Measurements from ENCODE around the gene KCNAB1. TPM values are rescaled to one million over a fixed set of nuclear protein-coding genes. Genes with fewer than 3 reads are reported as not detected.
"Not testable (repeated sequence)": the region's sequence is repeated elsewhere in the genome, so short reads cannot be mapped to it uniquely, and the experiment has no call there.

Gene KCNAB1
- total and polyA plus RNA-seq, 2 donors (not counting 1 experiment from before 2014, with no cell fraction given): 0.03 to 0.33 TPM

- Histone ChIP-seq H4K20me1 (ENCODE audit: control insufficient read depth, extremely low read depth, insufficient read depth, low read length) (no peaks in the 10 kb centered on the region), H3K27ac (ENCODE audit: insufficient read depth, low read length) (no peak overlapping the region), H3K36me3 (ENCODE audit: control insufficient read depth, insufficient read depth, low read length) (no peaks in the 10 kb centered on the region), H3K27me3 (ENCODE audit: control insufficient read depth, insufficient read depth, low read length) (no peaks in the 10 kb centered on the region), H2AFZ (ENCODE audit: low read length) (no peak overlapping the region), H3K4me2 (ENCODE audit: extremely low read depth, insufficient read depth, low read length) (no peak overlapping the region), H3K4me3 (replicated peaks in 1 of 4; ENCODE audit: control extremely low read depth in 1 of 4, insufficient read depth in 1 of 4, low read depth in 3 of 4, low read length in 4 of 4) (no peak overlapping the region), H3K4me1 (ENCODE audit: control insufficient read depth, extremely low read depth, insufficient read depth, low read length) (no peaks in the 10 kb centered on the region), H3K9ac (ENCODE audit: insufficient read depth, low read length) (no peak overlapping the region), H3K79me2 (ENCODE audit: control insufficient read depth, insufficient read depth, low read length) (no peaks in the 10 kb centered on the region), H3K9me3 (ENCODE audit: control insufficient read depth, insufficient read depth, low read depth, low read length) (no peaks in the 10 kb centered on the region)
- DNase-seq (ENCODE audit: low read depth in 2 of 2): no peak
- no peak for TF ChIP-seq EZH2 (IDR thresholded peaks at IDR 0.05; ENCODE audit: low read length, missing control alignments)
- no peak for TF ChIP-seq CTCF (conservative IDR thresholded peaks at IDR 0.05 in 1 of 2, IDR thresholded peaks at IDR 0.05 in 1 of 2; ENCODE audit: low read depth in 1 of 2, low read length in 2 of 2)
These were observed 30.3 kb upstream of the KCNAB1 start for GRCh38 chr3:156090126-156090525.

- Histone ChIP-seq H3K4me3 (replicated peaks in 1 of 4; ENCODE audit: control extremely low read depth in 1 of 4, insufficient read depth in 1 of 4, low read depth in 3 of 4, low read length in 4 of 4) (no peak overlapping the region), H3K27me3 (ENCODE audit: control insufficient read depth, insufficient read depth, low read length) (no peaks in the 10 kb centered on the region), H3K36me3 (ENCODE audit: control insufficient read depth, insufficient read depth, low read length) (no peaks in the 10 kb centered on the region), H3K9ac (ENCODE audit: insufficient read depth, low read length) (no peak overlapping the region), H4K20me1 (ENCODE audit: control insufficient read depth, extremely low read depth, insufficient read depth, low read length) (no peaks in the 10 kb centered on the region), H3K4me2 (ENCODE audit: extremely low read depth, insufficient read depth, low read length) (no peak overlapping the region), H3K4me1 (ENCODE audit: control insufficient read depth, extremely low read depth, insufficient read depth, low read length) (no peaks in the 10 kb centered on the region), H2AFZ (ENCODE audit: low read length) (no peak overlapping the region), H3K79me2 (ENCODE audit: control insufficient read depth, insufficient read depth, low read length) (no peaks in the 10 kb centered on the region), H3K9me3 (ENCODE audit: control insufficient read depth, insufficient read depth, low read depth, low read length) (no peaks in the 10 kb centered on the region), H3K27ac (ENCODE audit: insufficient read depth, low read length) (no peak overlapping the region)
- no peak for DNase-seq (ENCODE audit: low read depth in 2 of 2)
- TF ChIP-seq CTCF (conservative IDR thresholded peaks at IDR 0.05 in 1 of 2, IDR thresholded peaks at IDR 0.05 in 1 of 2; ENCODE audit: low read depth in 1 of 2, low read length in 2 of 2) (no peak), EZH2 (IDR thresholded peaks at IDR 0.05; ENCODE audit: low read length, missing control alignments) (no peak)
These were observed 26.4 kb upstream of the KCNAB1 start for GRCh38 chr3:156093964-156094363.

GRCh38 chr3:156094391-156094790 is 26.0 kb upstream of the KCNAB1 start:
- H3K27me3 ChIP-seq (ENCODE audit: control insufficient read depth, insufficient read depth, low read length): no peaks in the 10 kb centered on the region
- no peaks in the 10 kb centered on the region for H4K20me1 ChIP-seq (ENCODE audit: control insufficient read depth, extremely low read depth, insufficient read depth, low read length)
- TF ChIP-seq EZH2 (IDR thresholded peaks at IDR 0.05; ENCODE audit: low read length, missing control alignments) (no peak), CTCF (conservative IDR thresholded peaks at IDR 0.05 in 1 of 2, IDR thresholded peaks at IDR 0.05 in 1 of 2; ENCODE audit: low read depth in 1 of 2, low read length in 2 of 2) (no peak)
- H3K27ac ChIP-seq (ENCODE audit: insufficient read depth, low read length): no peak overlapping the region
- H3K79me2 ChIP-seq (ENCODE audit: control insufficient read depth, insufficient read depth, low read length): no peaks in the 10 kb centered on the region
- no peaks in the 10 kb centered on the region for H3K4me1 ChIP-seq (ENCODE audit: control insufficient read depth, extremely low read depth, insufficient read depth, low read length)
- H3K9ac ChIP-seq (ENCODE audit: insufficient read depth, low read length): no peak overlapping the region
- H3K36me3 ChIP-seq (ENCODE audit: control insufficient read depth, insufficient read depth, low read length): no peaks in the 10 kb centered on the region
- H2AFZ ChIP-seq (ENCODE audit: low read length): no peak overlapping the region
- H3K4me2 ChIP-seq (ENCODE audit: extremely low read depth, insufficient read depth, low read length): no peak overlapping the region
- H3K4me3 ChIP-seq (replicated peaks in 1 of 4; ENCODE audit: control extremely low read depth in 1 of 4, insufficient read depth in 1 of 4, low read depth in 3 of 4, low read length in 4 of 4): no peak overlapping the region
- no peak for DNase-seq (ENCODE audit: low read depth in 2 of 2)
- H3K9me3 ChIP-seq (ENCODE audit: control insufficient read depth, insufficient read depth, low read depth, low read length): no peaks in the 10 kb centered on the region

GRCh38 chr3:156095652-156096051 is 24.7 kb upstream of the KCNAB1 start:
- H4K20me1 ChIP-seq (ENCODE audit: control insufficient read depth, extremely low read depth, insufficient read depth, low read length): not testable (repeated sequence)

More at GRCh38 chr3:156095652-156096051, 24.7 kb upstream of the KCNAB1 start:
- not testable (repeated sequence) for DNase-seq (ENCODE audit: low read depth in 2 of 2); H3K27me3 ChIP-seq (ENCODE audit: control insufficient read depth, insufficient read depth, low read length); H3K27ac ChIP-seq (ENCODE audit: insufficient read depth, low read length); H3K4me1 ChIP-seq (ENCODE audit: control insufficient read depth, extremely low read depth, insufficient read depth, low read length); H3K79me2 ChIP-seq (ENCODE audit: control insufficient read depth, insufficient read depth, low read length); H3K9ac ChIP-seq (ENCODE audit: insufficient read depth, low read length); H3K4me2 ChIP-seq (ENCODE audit: extremely low read depth, insufficient read depth, low read length); H3K4me3 ChIP-seq (replicated peaks in 1 of 4; ENCODE audit: control extremely low read depth in 1 of 4, insufficient read depth in 1 of 4, low read depth in 3 of 4, low read length in 4 of 4); H3K9me3 ChIP-seq (ENCODE audit: control insufficient read depth, insufficient read depth, low read depth, low read length); H3K36me3 ChIP-seq (ENCODE audit: control insufficient read depth, insufficient read depth, low read length); H2AFZ ChIP-seq (ENCODE audit: low read length)

Measured in fibroblast of lung (primary cell).